BJ (cell line): ENCODE measurements around the gene FXYD2. TPM values are rescaled to one million over a fixed set of nuclear protein-coding genes. Genes with fewer than 3 reads are reported as not detected.

ENCODE experiments used
- CTCF ChIA-PET: fragments of 350-600 bp; formaldehyde crosslinking; extraction: SDS; loops from one replicate; lab custom pipeline; 2021; ENCODE audit warnings: antibody characterized with exemption, inconsistent platforms; lab: Yijun Ruan, JAX
- POLR2A ChIA-PET: fragments of 300-600 bp; sonication (Branson Sonifier 250); formaldehyde crosslinking; extraction: SDS; loops from one replicate; lab custom pipeline; 2021; ENCODE audit warnings: antibody characterized with exemption; lab: Charles Lee
- DNase-seq: peaks from one replicate; pipeline ENCODE4 v3.0.0-alpha.2; 2011; ENCODE audit warnings: low read depth
- H3K27me3 ChIP-seq: 2 replicates; pipeline ENCODE4 v1.6.0; 2011; ENCODE audit warnings: low read length; ENCODE audit not compliant: control insufficient read depth, insufficient read depth
- H3K36me3 ChIP-seq: 2 replicates; pipeline ENCODE4 v1.5.1; 2011; ENCODE audit warnings: low read length; ENCODE audit not compliant: control insufficient read depth, insufficient read depth
- H3K4me3 ChIP-seq: 2 replicates; pipeline ENCODE4 v1.5.1; 2011; ENCODE audit warnings: low read depth, mild to moderate bottlenecking, control low read depth, low read length
- CTCF ChIP-seq: IDR thresholded peaks from 2 replicates; pipeline ENCODE4 v1.5.1; 2011; ENCODE audit warnings: low read depth, mild to moderate bottlenecking, control low read depth, inconsistent platforms, low read length, moderate library complexity; ENCODE audit not compliant: insufficient read depth
- polyA plus RNA-seq: library from polyadenylated mRNA; depleted of rRNA; stranded (reverse); fragments of >200 nt; gene quantifications from 2 replicates; pipeline ENCODE4 v1.2.3, GENCODE V29; 2011

The FXYD2 gene
- polyA plus RNA-seq, 1 experiment: not detected

DNA sequence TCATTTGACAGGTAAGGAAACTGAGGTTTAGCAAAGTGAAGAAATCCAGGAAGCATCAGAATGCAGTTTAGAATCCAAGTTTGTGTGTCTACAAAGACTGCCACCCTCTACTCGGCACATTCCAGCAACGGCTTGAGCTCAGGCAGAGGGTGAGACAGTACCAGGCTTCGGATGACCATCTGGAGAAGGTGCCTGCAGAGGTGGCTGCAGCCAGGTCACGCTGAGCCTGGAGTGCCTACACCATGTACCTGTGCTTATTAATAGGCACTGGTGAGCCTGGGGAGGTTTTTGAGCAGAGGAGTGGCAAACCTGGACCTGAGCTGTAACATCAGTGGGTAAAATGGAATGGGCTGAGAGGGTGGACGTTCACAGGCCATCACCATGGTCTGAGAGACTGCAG is 47.2 kb upstream of the FXYD2 start:
- no peak for TF ChIP-seq CTCF
- DNase-seq: no peak
- Histone ChIP-seq H3K4me3 (no peak overlapping the region), H3K36me3 (no peaks in the 10 kb centered on the region), H3K27me3 (peaks cover 28% of the 10 kb centered on the region)
- ChIA-PET CTCF (interaction anchor here (1.1 kb wide), 1 partner anchor 28 kb away, joined by 4 read pairs; no protein-coding TSS in a partner anchor), POLR2A (no interaction called here)

GRCh38 chr11:117871160-117871559 is 46.6 kb upstream of the FXYD2 start:
- H3K4me3 ChIP-seq: no peak overlapping the region
- ChIA-PET CTCF (no interaction called here), POLR2A (no interaction called here)
- DNase-seq: no peak
- H3K27me3 ChIP-seq: peaks cover 26% of the 10 kb centered on the region
- no peaks in the 10 kb centered on the region for H3K36me3 ChIP-seq
- TF ChIP-seq CTCF: no peak

DNA sequence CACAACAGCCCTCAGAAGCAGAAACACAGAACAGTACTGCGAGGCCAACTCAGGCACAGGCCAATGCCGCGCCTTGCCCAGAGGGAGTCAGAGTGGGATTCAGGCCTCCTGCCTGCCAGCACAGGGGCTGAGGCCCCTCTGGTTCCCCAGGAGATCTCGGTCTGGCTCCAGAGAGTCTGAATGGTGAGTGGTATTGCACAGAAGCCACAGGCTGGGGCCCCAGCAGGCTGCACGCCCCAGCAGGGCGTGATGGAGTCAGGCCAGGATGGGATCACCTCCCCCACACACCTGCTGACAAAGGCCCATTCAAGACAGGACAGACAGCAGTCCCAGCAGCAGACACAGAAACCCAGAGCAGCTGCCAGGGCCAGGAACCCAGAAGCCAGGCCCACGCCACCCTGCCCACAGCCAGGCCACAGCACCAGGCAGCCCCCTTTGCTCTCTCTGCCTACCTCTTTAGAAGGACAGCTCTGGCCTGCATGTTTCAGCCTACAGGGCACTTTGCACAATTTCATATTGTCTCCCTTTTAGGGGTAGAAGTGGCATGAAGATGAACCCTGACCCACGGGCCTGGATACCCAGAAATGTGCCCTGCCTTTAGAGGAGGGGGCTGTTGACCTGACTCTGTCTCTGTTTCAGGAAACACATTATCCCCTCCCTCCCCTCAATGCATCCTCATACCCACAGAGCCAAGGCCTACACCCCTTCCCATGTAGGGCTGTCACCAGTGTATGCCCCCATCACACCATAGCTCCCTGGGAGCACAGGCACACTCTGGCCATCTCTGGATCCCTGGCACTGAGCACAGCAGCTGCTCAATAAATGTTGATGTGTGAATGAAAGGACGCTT is 45.8 kb upstream of the FXYD2 start:
- Histone ChIP-seq H3K4me3 (no peak overlapping the region), H3K36me3 (no peaks in the 10 kb centered on the region), H3K27me3 (peaks cover 18% of the 10 kb centered on the region)
- POLR2A ChIA-PET: no interaction called here
- DNase-seq: no peak
- CTCF ChIA-PET: no interaction called here
- no peak for TF ChIP-seq CTCF

GRCh38 chr11:117869604-117870003 is 45.1 kb upstream of the FXYD2 start:
- no peak for TF ChIP-seq CTCF
- ChIA-PET CTCF (no interaction called here), POLR2A (no interaction called here)
- no peak for DNase-seq
- peaks cover 12% of the 10 kb centered on the region for H3K27me3 ChIP-seq
- no peaks in the 10 kb centered on the region for H3K36me3 ChIP-seq
- H3K4me3 ChIP-seq: no peak overlapping the region

DNA sequence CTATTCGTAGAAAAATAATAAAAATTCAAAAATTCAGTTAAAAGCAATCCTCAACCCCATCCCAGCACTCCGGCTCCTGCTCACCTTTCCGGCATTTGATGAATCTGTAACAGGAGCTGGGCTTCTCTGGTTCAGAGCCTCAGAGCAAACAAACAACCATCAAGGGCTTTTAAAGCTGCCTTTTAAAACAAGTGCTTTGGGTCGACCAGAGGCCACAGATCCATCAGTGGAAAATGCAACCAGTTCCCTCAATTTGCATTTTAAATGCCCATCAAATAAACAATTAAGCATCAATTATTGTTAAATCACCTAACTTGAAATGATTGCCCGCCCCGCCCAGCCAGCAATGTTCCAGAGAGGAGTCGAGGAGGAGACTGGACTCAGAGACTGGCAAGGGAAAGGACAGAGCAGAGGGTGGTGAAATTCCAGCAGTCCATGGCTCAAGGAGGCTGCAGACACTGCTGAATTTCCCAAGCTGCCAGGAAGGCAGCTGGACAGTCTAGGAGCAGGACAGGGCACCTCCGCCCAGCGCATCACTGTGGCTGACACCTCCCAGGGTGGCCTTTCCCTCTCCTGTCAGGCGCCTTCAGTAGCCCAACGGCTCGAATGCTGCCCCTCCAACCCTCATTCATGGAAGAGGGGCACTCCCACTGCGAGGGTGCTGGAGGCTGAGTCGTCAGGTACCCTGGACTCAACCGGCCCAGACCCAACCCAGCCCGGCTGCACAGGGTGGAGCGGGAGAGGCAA is 44.4 kb upstream of the FXYD2 start:
- H3K4me3 ChIP-seq: no peak overlapping the region
- TF ChIP-seq CTCF: no peak
- POLR2A ChIA-PET: no interaction called here
- DNase-seq: no peak
- no peaks in the 10 kb centered on the region for H3K36me3 ChIP-seq
- CTCF ChIA-PET: no interaction called here
- H3K27me3 ChIP-seq: peaks cover 10% of the 10 kb centered on the region
